Dendritic cell treated with granulocyte-macrophage colony-stimulating factor and Interleukin-4, amounts not matched to agents 40 ng/mL and 50 ng/mL, for 4 days (primary cell): ENCODE measurements around the gene PIMREG.
"Not testable (repeated sequence)": the region's sequence is repeated elsewhere in the genome, so short reads cannot be mapped to it uniquely, and the experiment has no call there.

Experiments
- H3K27ac Mint-ChIP-seq: one replicate; pipeline ENCODE4 v1.8.0; 2022; ENCODE audit warnings: mild to moderate bottlenecking, mixed read lengths
- H3K27me3 Mint-ChIP-seq: one replicate; pipeline ENCODE4 v1.8.0; 2022; ENCODE audit warnings: mild to moderate bottlenecking, mixed read lengths
- H3K36me3 Mint-ChIP-seq: one replicate; pipeline ENCODE4 v1.8.0; 2022; ENCODE audit warnings: low read depth, mixed read lengths
- H3K4me1 Mint-ChIP-seq: one replicate; pipeline ENCODE4 v1.8.0; 2022; ENCODE audit warnings: low read depth, mixed read lengths
- H3K4me3 Mint-ChIP-seq: one replicate; pipeline ENCODE4 v1.8.0; 2022; ENCODE audit warnings: mild to moderate bottlenecking, moderate library complexity, mixed read lengths
- H3K9me3 Mint-ChIP-seq: one replicate; pipeline ENCODE4 v1.8.0; 2022; ENCODE audit warnings: mixed read lengths
- intact Hi-C: fragments of 100-400 bp; cut with micrococcal nuclease; formaldehyde crosslinking; loops from one replicate; pipeline ENCODE4 v1.15.0; 2022

The PIMREG gene

GRCh38 chr17:6473128-6473767 is 29.0 kb downstream of the PIMREG start:
- intact Hi-C loops: loop anchor here (1.0 kb wide), 1 partner anchor 175 kb away; no protein-coding TSS in a partner anchor
- Mint-ChIP-seq H3K9me3 (no peaks in the 10 kb centered on the region), H3K27ac (no peak overlapping the region), H3K4me3 (no peak overlapping the region), H3K4me1 (peaks cover 5% of the 10 kb centered on the region), H3K27me3 (peaks cover 25% of the 10 kb centered on the region), H3K36me3 (no peaks in the 10 kb centered on the region)

- H3K4me3 Mint-ChIP-seq: no peak overlapping the region
- H3K4me1 Mint-ChIP-seq: peaks cover 5% of the 10 kb centered on the region
- H3K36me3 Mint-ChIP-seq: no peaks in the 10 kb centered on the region
- H3K9me3 Mint-ChIP-seq: no peaks in the 10 kb centered on the region
- intact Hi-C loops: no loop called here
- no peak overlapping the region for H3K27ac Mint-ChIP-seq
- peaks cover 19% of the 10 kb centered on the region for H3K27me3 Mint-ChIP-seq
These were observed 30.1 kb downstream of the PIMREG start for GRCh38 chr17:6474376-6474775.

- H3K9me3 Mint-ChIP-seq: no peaks in the 10 kb centered on the region
- peaks cover 5% of the 10 kb centered on the region for H3K4me1 Mint-ChIP-seq
- no peaks in the 10 kb centered on the region for H3K36me3 Mint-ChIP-seq
- H3K27ac Mint-ChIP-seq: no peak overlapping the region
- H3K27me3 Mint-ChIP-seq: peaks cover 18% of the 10 kb centered on the region
- intact Hi-C loops: no loop called here
- H3K4me3 Mint-ChIP-seq: no peak overlapping the region
These were observed 30.7 kb downstream of the PIMREG start for GRCh38 chr17:6474906-6475305.

- intact Hi-C loops: no loop called here
- Mint-ChIP-seq H3K36me3 (no peaks in the 10 kb centered on the region), H3K9me3 (no peaks in the 10 kb centered on the region), H3K27me3 (peaks cover 19% of the 10 kb centered on the region), H3K4me3 (no peak overlapping the region), H3K4me1 (peaks cover 5% of the 10 kb centered on the region), H3K27ac (no peak overlapping the region)
These were observed 31.2 kb downstream of the PIMREG start for GRCh38 chr17:6475411-6475810.

- Mint-ChIP-seq H3K27ac (no peak overlapping the region), H3K27me3 (peaks cover 25% of the 10 kb centered on the region)
- intact Hi-C loops: no loop called here
These were observed 32.0 kb downstream of the PIMREG start for GRCh38 chr17:6476076-6476809.

GRCh38 chr17:6476810-6477179 is 32.5 kb downstream of the PIMREG start:
- no peak overlapping the region for H3K27ac Mint-ChIP-seq
- H3K27me3 Mint-ChIP-seq: peaks cover 25% of the 10 kb centered on the region
- peaks cover 5% of the 10 kb centered on the region for H3K4me1 Mint-ChIP-seq
- no peaks in the 10 kb centered on the region for H3K9me3 Mint-ChIP-seq
- intact Hi-C loops: no loop called here
- H3K4me3 Mint-ChIP-seq: no peak overlapping the region
- no peaks in the 10 kb centered on the region for H3K36me3 Mint-ChIP-seq

More at GRCh38 chr17:6476076-6476809, 32.0 kb downstream of the PIMREG start:
- peaks cover 5% of the 10 kb centered on the region for H3K4me1 Mint-ChIP-seq
- H3K4me3 Mint-ChIP-seq: no peak overlapping the region
- no peaks in the 10 kb centered on the region for H3K9me3 Mint-ChIP-seq
- H3K36me3 Mint-ChIP-seq: no peaks in the 10 kb centered on the region

GRCh38 chr17:6477831-6478383 is 33.7 kb downstream of the PIMREG start:
- no peaks in the 10 kb centered on the region for H3K36me3 Mint-ChIP-seq
- H3K4me1 Mint-ChIP-seq: peaks cover 4% of the 10 kb centered on the region
- H3K27ac Mint-ChIP-seq: no peak overlapping the region
- no peaks in the 10 kb centered on the region for H3K9me3 Mint-ChIP-seq
- H3K27me3 Mint-ChIP-seq: peaks cover 24% of the 10 kb centered on the region
- intact Hi-C loops: no loop called here
- no peak overlapping the region for H3K4me3 Mint-ChIP-seq

- Mint-ChIP-seq H3K36me3 (no peaks in the 10 kb centered on the region), H3K27me3 (peaks cover 26% of the 10 kb centered on the region), H3K4me3 (no peak overlapping the region), H3K27ac (no peak overlapping the region), H3K9me3 (no peaks in the 10 kb centered on the region), H3K4me1 (no peaks in the 10 kb centered on the region)
- intact Hi-C loops: no loop called here
These were observed 34.2 kb downstream of the PIMREG start for GRCh38 chr17:6478486-6478885.

- Mint-ChIP-seq H3K27me3 (peaks cover 26% of the 10 kb centered on the region), H3K4me1 (no peaks in the 10 kb centered on the region), H3K4me3 (no peak overlapping the region), H3K36me3 (no peaks in the 10 kb centered on the region), H3K9me3 (no peaks in the 10 kb centered on the region), H3K27ac (no peak overlapping the region)
- intact Hi-C loops: no loop called here
These were observed 35.5 kb downstream of the PIMREG start for GRCh38 chr17:6479622-6480302.

- H3K27me3 Mint-ChIP-seq: peaks cover 23% of the 10 kb centered on the region
- H3K36me3 Mint-ChIP-seq: no peaks in the 10 kb centered on the region
- H3K27ac Mint-ChIP-seq: no peak overlapping the region
- no peaks in the 10 kb centered on the region for H3K9me3 Mint-ChIP-seq
- H3K4me3 Mint-ChIP-seq: no peak overlapping the region
- no peaks in the 10 kb centered on the region for H3K4me1 Mint-ChIP-seq
- intact Hi-C loops: no loop called here
These were observed 36.0 kb downstream of the PIMREG start for GRCh38 chr17:6480303-6480675.

- H3K4me1 Mint-ChIP-seq: no peaks in the 10 kb centered on the region
- H3K27ac Mint-ChIP-seq: no peak overlapping the region
- H3K4me3 Mint-ChIP-seq: no peak overlapping the region
- H3K9me3 Mint-ChIP-seq: no peaks in the 10 kb centered on the region
- intact Hi-C loops: no loop called here
- H3K36me3 Mint-ChIP-seq: no peaks in the 10 kb centered on the region
- peaks cover 28% of the 10 kb centered on the region for H3K27me3 Mint-ChIP-seq
These were observed 37.8 kb downstream of the PIMREG start for GRCh38 chr17:6482105-6482455.

- H3K9me3 Mint-ChIP-seq, H3K27ac Mint-ChIP-seq, H3K4me3 Mint-ChIP-seq, H3K36me3 Mint-ChIP-seq, intact Hi-C loops, H3K4me1 Mint-ChIP-seq: not testable (repeated sequence)
- H3K27me3 Mint-ChIP-seq: peaks cover 28% of the 10 kb centered on the region
These were observed 38.5 kb downstream of the PIMREG start for GRCh38 chr17:6482796-6483195.

GRCh38 chr17:6483507-6483906 is 39.3 kb downstream of the PIMREG start:
- Mint-ChIP-seq H3K9me3 (no peaks in the 10 kb centered on the region), H3K4me1 (no peaks in the 10 kb centered on the region), H3K27me3 (peaks cover 32% of the 10 kb centered on the region), H3K36me3 (no peaks in the 10 kb centered on the region), H3K4me3 (no peak overlapping the region), H3K27ac (no peak overlapping the region)
- intact Hi-C loops: no loop called here

- no peaks in the 10 kb centered on the region for H3K36me3 Mint-ChIP-seq
- H3K4me1 Mint-ChIP-seq: no peaks in the 10 kb centered on the region
- intact Hi-C loops: no loop called here
- H3K27ac Mint-ChIP-seq: no peak overlapping the region
- no peaks in the 10 kb centered on the region for H3K9me3 Mint-ChIP-seq
- peaks cover 32% of the 10 kb centered on the region for H3K27me3 Mint-ChIP-seq
- H3K4me3 Mint-ChIP-seq: no peak overlapping the region
These were observed 41.6 kb downstream of the PIMREG start for GRCh38 chr17:6485646-6486412.
